Nephron (organoid): Measurements from ENCODE around the gene PLSCR3.

ENCODE experiments used
- H3K27ac Mint-ChIP-seq, 3 experiments: 2 replicates each; pipeline ENCODE4 v1.8.0; 2020; ENCODE audit warnings: mixed read lengths in 3 of 3, mild to moderate bottlenecking in 2 of 3, moderate library complexity in 1 of 3
- H3K27me3 Mint-ChIP-seq: 2 replicates; pipeline ENCODE4 v1.8.0; 2021; ENCODE audit warnings: low read depth, mild to moderate bottlenecking, moderate library complexity, mixed read lengths
- H3K36me3 Mint-ChIP-seq: 2 replicates; pipeline ENCODE4 v1.8.0; 2020; ENCODE audit warnings: low read depth, mixed read lengths
- H3K4me1 Mint-ChIP-seq: 2 replicates; pipeline ENCODE4 v1.8.0; 2020; ENCODE audit warnings: mixed read lengths
- H3K4me3 Mint-ChIP-seq, 3 experiments: 2 replicates each; pipeline ENCODE4 v1.8.0; 2020; ENCODE audit warnings: mild to moderate bottlenecking in 3 of 3, mixed read lengths in 3 of 3, moderate library complexity in 2 of 3
- H3K9me3 Mint-ChIP-seq: 2 replicates; pipeline ENCODE4 v1.8.0; 2020; ENCODE audit warnings: mixed read lengths
- TF ChIP-seq, protein P1 (sequence below), 3 experiments: fragments of 200-600 bp; sonication (generic); IDR thresholded peaks; one replicate each; pipeline ENCODE4 v1.5.0; 2021; ENCODE audit warnings: antibody characterized with exemption in 3 of 3; ENCODE audit not compliant: unreplicated experiment in 3 of 3

Gene PLSCR3

DNA sequence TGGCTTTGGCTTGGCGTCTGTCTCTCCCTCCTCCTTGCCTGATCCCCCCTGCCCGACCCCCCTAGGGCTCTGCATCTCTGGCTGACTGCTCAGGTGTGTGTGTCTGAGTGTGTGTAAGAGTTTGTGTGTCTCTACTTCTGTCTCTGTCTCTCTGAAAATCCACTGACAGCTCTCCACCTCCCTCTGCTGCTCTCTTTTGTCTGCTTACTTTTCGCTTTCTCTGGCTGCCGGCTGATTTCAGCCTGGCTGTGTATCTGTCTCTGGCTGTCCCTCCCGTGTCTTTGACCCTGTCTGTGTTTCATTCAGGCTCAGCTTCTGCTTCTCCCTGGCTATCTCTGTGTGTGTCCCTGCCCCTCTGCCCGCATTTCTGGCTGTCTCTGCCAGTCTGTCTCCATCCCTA, 22.0 kb upstream of the PLSCR3 start:
- TF ChIP-seq, protein P1, sequence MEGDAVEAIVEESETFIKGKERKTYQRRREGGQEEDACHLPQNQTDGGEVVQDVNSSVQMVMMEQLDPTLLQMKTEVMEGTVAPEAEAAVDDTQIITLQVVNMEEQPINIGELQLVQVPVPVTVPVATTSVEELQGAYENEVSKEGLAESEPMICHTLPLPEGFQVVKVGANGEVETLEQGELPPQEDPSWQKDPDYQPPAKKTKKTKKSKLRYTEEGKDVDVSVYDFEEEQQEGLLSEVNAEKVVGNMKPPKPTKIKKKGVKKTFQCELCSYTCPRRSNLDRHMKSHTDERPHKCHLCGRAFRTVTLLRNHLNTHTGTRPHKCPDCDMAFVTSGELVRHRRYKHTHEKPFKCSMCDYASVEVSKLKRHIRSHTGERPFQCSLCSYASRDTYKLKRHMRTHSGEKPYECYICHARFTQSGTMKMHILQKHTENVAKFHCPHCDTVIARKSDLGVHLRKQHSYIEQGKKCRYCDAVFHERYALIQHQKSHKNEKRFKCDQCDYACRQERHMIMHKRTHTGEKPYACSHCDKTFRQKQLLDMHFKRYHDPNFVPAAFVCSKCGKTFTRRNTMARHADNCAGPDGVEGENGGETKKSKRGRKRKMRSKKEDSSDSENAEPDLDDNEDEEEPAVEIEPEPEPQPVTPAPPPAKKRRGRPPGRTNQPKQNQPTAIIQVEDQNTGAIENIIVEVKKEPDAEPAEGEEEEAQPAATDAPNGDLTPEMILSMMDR (IDR thresholded peaks at IDR 0.05; ENCODE audit: unreplicated experiment in 3 of 3) = no peak
- no peak overlapping the region for H3K4me3 Mint-ChIP-seq
- H3K36me3 Mint-ChIP-seq = peaks cover 18% of the 10 kb centered on the region
- H3K27ac Mint-ChIP-seq = peak overlapping the region; percentile 1 to 14 (median 13)
- no peaks in the 10 kb centered on the region for H3K4me1 Mint-ChIP-seq
- no peaks in the 10 kb centered on the region for H3K27me3 Mint-ChIP-seq
- H3K9me3 Mint-ChIP-seq = no peaks in the 10 kb centered on the region

DNA sequence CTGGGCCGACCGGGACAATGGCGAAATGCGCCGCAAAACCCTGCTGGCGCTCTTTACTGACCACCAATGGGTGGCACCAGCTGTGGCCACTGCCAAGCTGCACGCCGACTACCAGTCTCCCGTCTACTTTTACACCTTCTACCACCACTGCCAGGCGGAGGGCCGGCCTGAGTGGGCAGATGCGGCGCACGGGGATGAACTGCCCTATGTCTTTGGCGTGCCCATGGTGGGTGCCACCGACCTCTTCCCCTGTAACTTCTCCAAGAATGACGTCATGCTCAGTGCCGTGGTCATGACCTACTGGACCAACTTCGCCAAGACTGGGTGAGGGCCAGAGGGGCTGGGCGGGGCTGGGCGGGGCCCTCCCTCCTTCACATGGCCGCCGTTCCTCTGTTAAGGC, 21.5 kb upstream of the PLSCR3 start:
- Mint-ChIP-seq H3K4me1 (no peaks in the 10 kb centered on the region), H3K9me3 (no peaks in the 10 kb centered on the region), H3K36me3 (peaks cover 19% of the 10 kb centered on the region), H3K4me3 (no peak overlapping the region), H3K27me3 (no peaks in the 10 kb centered on the region), H3K27ac (no peak overlapping the region)
- TF ChIP-seq, protein P1 (IDR thresholded peaks at IDR 0.05; ENCODE audit: unreplicated experiment in 3 of 3) = no peak

DNA sequence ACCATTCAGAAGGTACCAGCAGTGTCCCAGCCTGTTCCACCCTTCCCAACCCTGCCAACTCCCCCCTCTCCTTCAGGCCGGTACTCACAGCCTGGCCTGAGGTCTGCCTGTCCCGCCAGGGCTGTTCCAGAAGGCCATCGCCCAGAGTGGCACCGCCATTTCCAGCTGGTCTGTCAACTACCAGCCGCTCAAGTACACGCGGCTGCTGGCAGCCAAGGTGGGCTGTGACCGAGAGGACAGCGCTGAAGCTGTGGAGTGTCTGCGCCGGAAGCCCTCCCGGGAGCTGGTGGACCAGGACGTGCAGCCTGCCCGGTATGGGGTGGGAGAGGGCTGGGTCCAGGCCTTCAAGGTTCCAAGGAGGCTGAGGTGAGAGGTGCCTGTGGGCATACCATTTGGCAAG, 20.5 kb upstream of the PLSCR3 start:
- TF ChIP-seq, protein P1 (IDR thresholded peaks at IDR 0.05; ENCODE audit: unreplicated experiment in 3 of 3) = no peak
- Mint-ChIP-seq H3K36me3 (peaks cover 29% of the 10 kb centered on the region), H3K27me3 (no peaks in the 10 kb centered on the region), H3K27ac (no peak overlapping the region), H3K9me3 (no peaks in the 10 kb centered on the region), H3K4me1 (no peaks in the 10 kb centered on the region), H3K4me3 (no peak overlapping the region)

DNA sequence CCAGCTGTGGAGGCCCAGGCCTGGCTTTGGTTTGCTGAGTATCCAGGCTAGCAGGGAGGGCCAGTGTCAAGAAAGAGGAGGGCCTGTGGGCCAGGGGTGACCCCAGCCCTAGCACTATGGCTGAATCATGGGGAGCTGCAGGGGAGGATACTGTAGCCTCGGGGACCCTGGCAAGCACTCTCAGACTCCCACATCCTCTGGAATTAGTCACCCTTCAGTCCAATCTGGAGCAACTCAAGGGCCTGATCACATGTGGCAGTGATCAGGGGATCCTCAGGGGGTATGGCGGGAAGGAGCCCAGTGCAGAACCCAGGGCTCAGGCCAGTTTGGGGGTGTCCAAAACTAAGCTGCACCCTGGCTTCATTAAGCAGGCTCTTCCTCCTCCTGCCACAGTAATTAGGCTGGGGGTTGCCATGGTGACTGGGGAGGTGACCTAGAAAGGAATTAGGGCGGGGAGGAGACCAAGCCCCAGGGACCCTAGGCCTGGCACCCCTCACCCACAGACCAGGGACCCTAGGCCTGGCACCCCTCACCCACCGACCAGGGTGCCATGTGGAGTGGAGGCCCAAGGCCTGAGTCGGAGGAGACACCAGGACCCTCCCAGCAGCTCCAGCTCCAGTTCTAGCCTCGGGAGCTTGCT, 19.1 kb upstream of the PLSCR3 start:
- H3K4me1 Mint-ChIP-seq = peaks cover 6% of the 10 kb centered on the region
- H3K36me3 Mint-ChIP-seq = peaks cover 38% of the 10 kb centered on the region
- no peak overlapping the region for H3K4me3 Mint-ChIP-seq
- peak overlapping the region in 1 of 3 experiments; percentile 23 for H3K27ac Mint-ChIP-seq
- TF ChIP-seq, protein P1 (IDR thresholded peaks at IDR 0.05; ENCODE audit: unreplicated experiment in 3 of 3) = no peak
- no peaks in the 10 kb centered on the region for H3K9me3 Mint-ChIP-seq
- H3K27me3 Mint-ChIP-seq = no peaks in the 10 kb centered on the region

DNA sequence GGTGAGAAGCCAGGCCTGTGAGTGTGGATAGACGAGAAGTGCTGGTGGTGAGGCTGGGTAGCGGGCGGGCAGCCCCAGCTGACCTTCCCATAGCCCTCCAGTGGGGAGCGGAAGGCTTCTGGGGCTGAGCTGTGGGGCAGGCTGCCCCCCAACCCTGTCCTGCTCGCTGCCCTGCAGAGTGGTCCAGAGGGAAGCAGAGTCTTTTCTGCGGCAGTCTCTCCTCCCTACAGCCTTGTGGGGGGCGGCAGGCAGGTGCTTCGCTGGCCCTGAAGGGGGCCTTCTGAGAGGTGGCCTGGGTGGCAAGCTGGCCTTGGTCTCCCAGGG, 17.1 kb upstream of the PLSCR3 start:
- Mint-ChIP-seq H3K4me3 (no peak overlapping the region), H3K27ac (no peak overlapping the region), H3K4me1 (peaks cover 6% of the 10 kb centered on the region), H3K9me3 (no peaks in the 10 kb centered on the region), H3K36me3 (peaks cover 35% of the 10 kb centered on the region), H3K27me3 (peaks cover under 1% of the 10 kb centered on the region)
- TF ChIP-seq, protein P1 (IDR thresholded peaks at IDR 0.05; ENCODE audit: unreplicated experiment in 3 of 3) = no peak

- no peak overlapping the region for H3K4me3 Mint-ChIP-seq
- H3K27me3 Mint-ChIP-seq = peaks cover 6% of the 10 kb centered on the region
- H3K9me3 Mint-ChIP-seq = no peaks in the 10 kb centered on the region
- TF ChIP-seq, protein P1 (IDR thresholded peaks at IDR 0.05; ENCODE audit: unreplicated experiment in 3 of 3) = no peak
- peaks cover 11% of the 10 kb centered on the region for H3K4me1 Mint-ChIP-seq
- peaks cover 32% of the 10 kb centered on the region for H3K36me3 Mint-ChIP-seq
- no peak overlapping the region for H3K27ac Mint-ChIP-seq
These were observed 16.5 kb upstream of the PLSCR3 start for GRCh38 chr17:7410634-7411426.
